Liver (tissue), 9 donors: ENCODE data around the gene NTM. TPM values are rescaled to one million over a fixed set of nuclear protein-coding genes. Genes with fewer than 3 reads are reported as not detected.

ENCODE experiments used
- DNase-seq: peaks from one replicate; pipeline ENCODE4 v3.0.0-alpha.2; 2017; ENCODE audit warnings: low spot score
- H3K27ac ChIP-seq, 2 donors: one replicate each; pipeline ENCODE4 v1.7.0; 2013; ENCODE audit warnings: inconsistent platforms in 2 of 2, low read length in 2 of 2, control low read depth in 1 of 2, low read depth in 1 of 2, mild to moderate bottlenecking in 1 of 2
- H3K27me3 ChIP-seq, 4 donors: one replicate each; pipeline versions ENCODE4 v1.6.1 to v1.7.0; 2013; ENCODE audit warnings: low read length in 3 of 4, inconsistent platforms in 1 of 4, mild to moderate bottlenecking in 1 of 4, moderate library complexity in 1 of 4; ENCODE audit not compliant: control insufficient read depth in 4 of 4, insufficient read depth in 4 of 4
- H3K36me3 ChIP-seq, 4 donors: one replicate each; pipeline versions ENCODE4 v1.6.1 to v1.7.0; 2013; ENCODE audit warnings: low read length in 3 of 4, mild to moderate bottlenecking in 3 of 4, low read depth in 1 of 4, moderate library complexity in 1 of 4; ENCODE audit not compliant: control insufficient read depth in 4 of 4, insufficient read depth in 3 of 4
- H3K4me1 ChIP-seq, 4 donors: one replicate each; pipeline versions ENCODE4 v1.6.1 to v1.7.0; 2013; ENCODE audit warnings: low read length in 3 of 4, mild to moderate bottlenecking in 3 of 4, moderate library complexity in 1 of 4; ENCODE audit not compliant: control insufficient read depth in 4 of 4, insufficient read depth in 4 of 4
- H3K4me3 ChIP-seq, 3 donors: one replicate each; pipeline versions ENCODE4 v1.6.1 to v1.7.0; 2013; ENCODE audit warnings: low read length in 3 of 3, control low read depth in 1 of 3, low read depth in 1 of 3, mild to moderate bottlenecking in 1 of 3
- H3K9ac ChIP-seq, 2 donors: one replicate each; pipeline ENCODE4 v1.7.0; 2013; ENCODE audit warnings: low read length in 2 of 2, mild to moderate bottlenecking in 2 of 2, moderate library complexity in 2 of 2, control low read depth in 1 of 2, low read depth in 1 of 2
- H3K9me3 ChIP-seq, 4 donors: one replicate each; pipeline versions ENCODE4 v1.6.1 to v1.7.0; 2013; ENCODE audit warnings: low read length in 3 of 4; ENCODE audit not compliant: control insufficient read depth in 4 of 4
- CTCF ChIP-seq: fragments of 150-350 bp; IDR thresholded peaks from 2 replicates; pipeline ENCODE4 v1.5.1; 2017; ENCODE audit warnings: improper control_type of control experiment, low read depth, low read length; ENCODE audit not compliant: missing input control
- FOXA2 ChIP-seq: IDR thresholded peaks from 2 replicates; pipeline ENCODE4 v1.6.1; 2016; ENCODE audit warnings: antibody characterized with exemption
- GABPA ChIP-seq, 2 donors: IDR thresholded peaks in 1 of 2; conservative IDR thresholded peaks in 1 of 2; 2 replicates each; pipeline ENCODE4 v1.6.1; 2016; ENCODE audit warnings: antibody characterized with exemption in 2 of 2, mild to moderate bottlenecking in 1 of 2, moderate library complexity in 1 of 2
- HNF4A ChIP-seq, 2 donors: conservative IDR thresholded peaks; 2 replicates each; pipeline ENCODE4 v1.6.1; 2016; ENCODE audit warnings: antibody characterized with exemption in 2 of 2, mild to moderate bottlenecking in 2 of 2
- HNF4G ChIP-seq: IDR thresholded peaks from 2 replicates; pipeline ENCODE4 v1.6.1; 2016; ENCODE audit warnings: antibody characterized with exemption
- JUND ChIP-seq, 2 donors: IDR thresholded peaks; 2 replicates each; pipeline ENCODE4 v1.6.1; 2016; ENCODE audit warnings: antibody characterized with exemption in 2 of 2
- MAX ChIP-seq: IDR thresholded peaks from 2 replicates; pipeline ENCODE4 v1.6.1; 2016; ENCODE audit warnings: antibody characterized with exemption
- NR2F2 ChIP-seq: IDR thresholded peaks from 2 replicates; pipeline ENCODE4 v1.6.1; 2016; ENCODE audit warnings: antibody characterized with exemption
- RAD21 ChIP-seq, 2 donors: IDR thresholded peaks; 2 replicates each; pipeline ENCODE4 v1.6.1; 2016; ENCODE audit warnings: antibody characterized with exemption in 2 of 2, mild to moderate bottlenecking in 2 of 2
- REST ChIP-seq: IDR thresholded peaks from 2 replicates; pipeline ENCODE4 v1.6.1; 2016; ENCODE audit warnings: antibody characterized with exemption, mild to moderate bottlenecking
- SP1 ChIP-seq: IDR thresholded peaks from 2 replicates; pipeline ENCODE4 v1.6.1; 2018; ENCODE audit warnings: antibody characterized with exemption, mild to moderate bottlenecking
- YY1 ChIP-seq: IDR thresholded peaks from 2 replicates; pipeline ENCODE4 v1.6.1; 2016; ENCODE audit warnings: antibody characterized with exemption, mild to moderate bottlenecking
- ZBTB33 ChIP-seq: IDR thresholded peaks from 2 replicates; pipeline ENCODE4 v1.6.1; 2016; ENCODE audit warnings: antibody characterized with exemption
- WGBS: extraction: QIAGEN DNeasy Blood & Tissue Kit; methylation state at CpG from one replicate; pipeline ENCODE4 v1.1.7; 2013; 5-methylcytosine and 5-hydroxymethylcytosine counted together
- polyA plus RNA-seq, 2 donors: library from polyadenylated mRNA; stranded (reverse) in 1 of 2; unstranded in 1 of 2; fragments of 200-250 nt in 1 of 2; fragments of >200 nt in 1 of 2; fragmentation: Nextera tagmentation in 1 of 2; extraction: Ambion mirVana in 1 of 2; gene quantifications; one replicate each; pipeline versions ENCODE4 v1.2.1 to v1.2.3, GENCODE V29; 2013 to 2015
- total RNA-seq, 2 donors: library from RNA; depleted of rRNA; stranded (reverse); fragments of >200 nt; gene quantifications; one replicate each; pipeline ENCODE4 v1.2.3, GENCODE V29; 2014
- TF ChIP-seq, protein P1 (sequence below): IDR thresholded peaks from 2 replicates; pipeline ENCODE4 v1.6.1; 2016; ENCODE audit warnings: antibody characterized with exemption
- donor health status: healthy.
- donor health status: healthy.
- donor health status: healthy.
- donor health status: healthy.
- donor health status: healthy.

The NTM gene
- total and polyA plus RNA-seq, 4 donors: 0.08 to 1.1 (median 0.08) TPM; not detected in 1

GRCh38 chr11:131885431-131885830, 515.0 kb downstream of the NTM start:
- DNase-seq: no peak
- no peaks in the 10 kb centered on the region for H3K4me1 ChIP-seq
- 84% methylated on average over 7 of the region's 7 CpGs for WGBS

GRCh38 chr11:131886201-131886600, 515.8 kb downstream of the NTM start:
- Histone ChIP-seq H3K4me1 (no peaks in the 10 kb centered on the region), H3K27me3 (peaks cover 0 to 10% (median 1%) of the 10 kb centered on the region in 4 donors), H3K9ac (no peak overlapping the region), H3K9me3 (no peaks in the 10 kb centered on the region), H3K36me3 (no peaks in the 10 kb centered on the region), H3K27ac (no peak overlapping the region), H3K4me3 (no peak overlapping the region)
- 60% methylated on average over 3 of the region's 3 CpGs for WGBS
- TF ChIP-seq FOXA2: no peak
- no peak for TF ChIP-seq NR2F2
- DNase-seq: no peak

More at GRCh38 chr11:131885431-131885830, 515.0 kb downstream of the NTM start:
- TF ChIP-seq HNF4G: no peak
- TF ChIP-seq MAX: no peak
- no peak for TF ChIP-seq FOXA2
- no peak for TF ChIP-seq HNF4A (conservative IDR thresholded peaks at IDR 0.05)
- no peak for TF ChIP-seq GABPA (IDR thresholded peaks at IDR 0.05 in 1 of 2, conservative IDR thresholded peaks at IDR 0.05 in 1 of 2)
- TF ChIP-seq SP1: no peak
- TF ChIP-seq RAD21 (IDR thresholded peaks at IDR 0.05): no peak
- no peak for TF ChIP-seq CTCF
- TF ChIP-seq NR2F2: no peak
- Histone ChIP-seq H3K27me3 (peaks cover 0 to 15% (median 1%) of the 10 kb centered on the region in 4 donors), H3K9me3 (no peaks in the 10 kb centered on the region), H3K4me3 (no peak overlapping the region), H3K9ac (no peak overlapping the region), H3K27ac (no peak overlapping the region), H3K36me3 (no peaks in the 10 kb centered on the region)

DNA sequence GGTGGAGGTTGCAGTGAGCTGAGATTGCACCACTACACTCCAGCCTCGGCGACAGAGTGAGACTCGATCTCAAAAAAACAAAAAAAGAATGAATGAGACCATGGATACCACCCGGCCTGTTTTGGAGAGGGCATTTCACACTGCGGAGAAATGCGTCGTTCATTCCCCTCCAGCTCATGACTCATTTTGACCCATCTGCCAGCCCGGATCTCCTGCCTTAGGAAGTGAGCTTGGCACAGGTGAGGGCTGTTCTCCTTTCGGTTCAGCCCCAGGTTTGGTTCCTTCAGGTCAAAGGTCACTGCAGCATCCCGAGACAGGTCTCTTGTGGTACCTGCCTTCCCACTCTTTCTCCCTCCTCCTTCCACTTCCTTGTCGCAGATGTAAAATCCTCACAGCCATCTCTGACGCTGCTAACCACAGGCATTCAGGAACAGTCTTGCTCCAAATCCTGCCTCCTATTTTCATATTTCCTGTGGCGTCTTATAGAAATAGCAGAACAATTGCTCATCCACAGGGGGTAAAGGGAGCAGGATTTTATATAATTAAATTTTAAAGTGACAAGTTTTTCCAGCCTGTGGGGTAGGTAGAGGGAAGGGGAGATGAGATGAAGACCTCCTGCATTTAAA, 517.9 kb downstream of the NTM start:
- no peak for TF ChIP-seq REST
- no peak for TF ChIP-seq HNF4A (conservative IDR thresholded peaks at IDR 0.05)
- no peak for TF ChIP-seq CTCF
- no peak for TF ChIP-seq GABPA (IDR thresholded peaks at IDR 0.05 in 1 of 2, conservative IDR thresholded peaks at IDR 0.05 in 1 of 2)
- TF ChIP-seq MAX: no peak
- no peak for TF ChIP-seq ZBTB33
- TF ChIP-seq JUND (IDR thresholded peaks at IDR 0.05): no peak
- TF ChIP-seq RAD21 (IDR thresholded peaks at IDR 0.05): no peak
- no peak for TF ChIP-seq YY1
- TF ChIP-seq, protein P1, sequence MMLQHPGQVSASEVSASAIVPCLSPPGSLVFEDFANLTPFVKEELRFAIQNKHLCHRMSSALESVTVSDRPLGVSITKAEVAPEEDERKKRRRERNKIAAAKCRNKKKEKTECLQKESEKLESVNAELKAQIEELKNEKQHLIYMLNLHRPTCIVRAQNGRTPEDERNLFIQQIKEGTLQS: no peak
- Histone ChIP-seq H3K27ac (no peak overlapping the region), H3K9me3 (no peaks in the 10 kb centered on the region), H3K9ac (no peak overlapping the region), H3K36me3 (no peaks in the 10 kb centered on the region), H3K4me3 (no peak overlapping the region), H3K4me1 (no peaks in the 10 kb centered on the region), H3K27me3 (peaks cover 0 to 7% (median 1%) of the 10 kb centered on the region in 4 donors)
- no peak for DNase-seq
- WGBS: 84% methylated on average over 13 of the region's 13 CpGs
